SK-N-SH (cell line): ENCODE measurements around the gene DHX35. TPM values are rescaled to one million over a fixed set of nuclear protein-coding genes. Genes with fewer than 3 reads are reported as not detected.
"Not testable (repeated sequence)": the region's sequence is repeated elsewhere in the genome, so short reads cannot be mapped to it uniquely, and the experiment has no call there.

ENCODE experiments used
- CTCF ChIA-PET: fragments of 300-600, 350-600 bp; formaldehyde crosslinking; extraction: SDS; loops from one replicate; lab custom pipeline; 2021; lab: Yijun Ruan, JAX
- POLR2A ChIA-PET: fragments of 350-600 bp; sonication (Branson Sonifier 250); formaldehyde crosslinking; extraction: SDS; loops from one replicate; lab custom pipeline; 2020; ENCODE audit warnings: antibody characterized with exemption, inconsistent platforms; lab: Yijun Ruan, JAX
- DNase-seq: peaks from one replicate; pipeline ENCODE4 v3.0.0; 2012
- H2AFZ ChIP-seq: fragments of 200-600 bp; sonication (generic); 2 replicates; pipeline ENCODE4 v1.8.1; 2016; ENCODE audit warnings: antibody characterized with exemption, mild to moderate bottlenecking, low read depth
- H3F3A ChIP-seq: fragments of 200-600 bp; sonication (generic); replicated peaks from 2 replicates; pipeline ENCODE3; 2016; ENCODE audit warnings: antibody characterized with exemption, mild to moderate bottlenecking; ENCODE audit not compliant: insufficient read depth
- H3K27ac ChIP-seq, 2 experiments: fragments of 200-500 bp in 1 of 2; fragments of 200-600 bp in 1 of 2; sonication (Bioruptor generic) in 1 of 2; sonication (generic), shearing (Covaris generic) in 1 of 2; 2 replicates each; pipeline versions ENCODE4 v1.5.1 to v1.6.1; 2014 to 2016; ENCODE audit warnings: low read depth in 2 of 2, inconsistent platforms in 1 of 2, low read length in 1 of 2, mild to moderate bottlenecking in 1 of 2, mixed read lengths in 1 of 2
- H3K27me3 ChIP-seq: fragments of 200-600 bp; sonication (generic), shearing (Covaris generic); 2 replicates; pipeline ENCODE4 v1.6.1; 2016; ENCODE audit warnings: mixed run types; ENCODE audit not compliant: insufficient read depth
- H3K36me3 ChIP-seq, 2 experiments: fragments of 200-500 bp in 1 of 2; fragments of 200-600 bp in 1 of 2; sonication (Bioruptor generic) in 1 of 2; sonication (generic) in 1 of 2; replicated peaks in 1 of 2; 2 replicates each; pipeline versions ENCODE3 to v1.5.1; 2014 to 2016; ENCODE audit warnings: low read length in 1 of 2, mild to moderate bottlenecking in 1 of 2; ENCODE audit not compliant: insufficient read depth in 2 of 2, control insufficient read depth in 1 of 2
- H3K4me1 ChIP-seq, 2 experiments: fragments of 200-500 bp in 1 of 2; fragments of 200-600 bp in 1 of 2; sonication (Bioruptor generic) in 1 of 2; sonication (generic), shearing (Covaris generic) in 1 of 2; 2 replicates each; pipeline versions ENCODE4 v1.5.1 to v1.6.1; 2014 to 2016; ENCODE audit warnings: low read depth in 1 of 2, low read length in 1 of 2, mixed run types in 1 of 2; ENCODE audit not compliant: insufficient read depth in 2 of 2, control insufficient read depth in 1 of 2
- H3K4me2 ChIP-seq: fragments of 200-600 bp; sonication (generic), shearing (Covaris generic); 2 replicates; pipeline ENCODE4 v1.6.1; 2017; ENCODE audit warnings: mixed run types
- H3K4me3 ChIP-seq, 2 experiments: fragments of 200-500 bp in 1 of 2; fragments of 200-600 bp in 1 of 2; sonication (Bioruptor generic) in 1 of 2; sonication (generic), shearing (Covaris generic) in 1 of 2; 2 replicates each; pipeline versions ENCODE4 v1.5.1 to v1.8.1; 2014 to 2016; ENCODE audit warnings: low read depth in 2 of 2, inconsistent platforms in 1 of 2, low read length in 1 of 2, mild to moderate bottlenecking in 1 of 2, mixed read lengths in 1 of 2, moderate library complexity in 1 of 2
- H3K79me2 ChIP-seq: fragments of 200-600 bp; sonication (generic); 2 replicates; pipeline ENCODE4 v1.8.1; 2017; ENCODE audit warnings: mild to moderate bottlenecking; ENCODE audit not compliant: insufficient read depth
- H3K9ac ChIP-seq: fragments of 200-600 bp; sonication (generic); 2 replicates; pipeline ENCODE4 v1.6.1; 2017; ENCODE audit warnings: mixed run types
- H3K9me2 ChIP-seq: fragments of 200-600 bp; sonication (generic); 2 replicates; pipeline ENCODE4 v1.6.1; 2017; ENCODE audit warnings: mixed run types
- H3K9me3 ChIP-seq: fragments of 200-600 bp; sonication (generic); 2 replicates; pipeline ENCODE4 v1.6.1; 2017; ENCODE audit warnings: mixed run types, mild to moderate bottlenecking, moderate library complexity
- H4K20me1 ChIP-seq: fragments of 200-600 bp; sonication (generic); 2 replicates; pipeline ENCODE4 v1.6.1; 2017; ENCODE audit warnings: mild to moderate bottlenecking, mixed run types; ENCODE audit not compliant: insufficient read depth
- ELF1 ChIP-seq: IDR thresholded peaks from 2 replicates; pipeline ENCODE4 v1.4.0; 2012
- GABPA ChIP-seq: IDR thresholded peaks from 2 replicates; pipeline ENCODE4 v1.4.0; 2012; ENCODE audit warnings: low read depth, mild to moderate bottlenecking
- MAX ChIP-seq: IDR thresholded peaks from 2 replicates; pipeline ENCODE4 v1.4.0; 2012; ENCODE audit warnings: low read depth
- NFIC ChIP-seq: IDR thresholded peaks from 2 replicates; pipeline ENCODE4 v1.4.0; 2012; ENCODE audit warnings: borderline replicate concordance
- RCOR1 ChIP-seq: fragments of 150-350 bp; IDR thresholded peaks from 2 replicates; pipeline ENCODE4 v1.6.1; 2017; ENCODE audit warnings: antibody characterized with exemption, low read length
- REST ChIP-seq: IDR thresholded peaks from 2 replicates; pipeline ENCODE4 v1.6.1; 2012; ENCODE audit warnings: mild to moderate bottlenecking, low read depth, low read length, moderate library complexity
- RFX5 ChIP-seq: IDR thresholded peaks from 2 replicates; pipeline ENCODE4 v1.6.1; 2012; ENCODE audit warnings: mild to moderate bottlenecking, improper control_type of control experiment, low read length
- SMC3 ChIP-seq: IDR thresholded peaks from 2 replicates; pipeline ENCODE4 v1.6.1; 2012; ENCODE audit warnings: low read depth, low read length, improper control_type of control experiment
- ZBTB33 ChIP-seq: IDR thresholded peaks from 2 replicates; pipeline ENCODE4 v1.4.0; 2012; ENCODE audit warnings: low read depth, borderline replicate concordance
- WGBS: methylation state at CpG from one replicate; pipeline ENCODE4 v1.1.6; 2017; ENCODE audit warnings: low lambda C conversion rate; 5-methylcytosine and 5-hydroxymethylcytosine counted together
- polyA plus RNA-seq, 3 experiments: library from polyadenylated mRNA; depleted of rRNA; stranded (reverse); fragments of >200 nt; gene quantifications; 2 replicates each; pipeline ENCODE4 v1.2.3, GENCODE V29; 2012

DHX35 gene
- polyA plus RNA-seq, 1 of the 3 experiments (the other 2 are of a cell fraction): 17.1 TPM

- Histone ChIP-seq H3K9me3 (no peaks in the 10 kb centered on the region), H3K9me2 (no peaks in the 10 kb centered on the region), H3K9ac (no peak overlapping the region), H4K20me1 (no peaks in the 10 kb centered on the region), H3K36me3 (peaks cover 44 to 71% of the 10 kb centered on the region in 2 experiments), H2AFZ (no peak overlapping the region), H3F3A (no peaks in the 10 kb centered on the region), H3K27me3 (no peaks in the 10 kb centered on the region), H3K27ac (no peak overlapping the region), H3K4me2 (no peak overlapping the region), H3K79me2 (no peaks in the 10 kb centered on the region), H3K4me1 (no peaks in the 10 kb centered on the region), H3K4me3 (no peak overlapping the region)
- CTCF ChIA-PET: interaction anchor here (1.2 kb wide), 1 partner anchor 89 kb away, joined by 3 read pairs; no protein-coding TSS in a partner anchor
- no peak for DNase-seq
- no peak for TF ChIP-seq ELF1
- TF ChIP-seq MAX: no peak
- no peak for TF ChIP-seq RCOR1
- TF ChIP-seq GABPA: no peak
- POLR2A ChIA-PET: interaction anchor here (1.1 kb wide), 1 partner anchor 30 kb away, joined by 3 read pairs; the partner anchor contains the start of gene DHX35
- WGBS: 91% methylated on average over 5 of the region's 5 CpGs
Measured at GRCh38 chr20:38991814-38992704, 29.9 kb downstream of the DHX35 start.

GRCh38 chr20:38995536-38996044, 33.4 kb downstream of the DHX35 start:
- ChIA-PET POLR2A (no interaction called here), CTCF (interaction anchor here (1.6 kb wide), 2 partner anchors 10 to 53 kb away, joined by 3 to 4 read pairs; no protein-coding TSS in a partner anchor)
- Histone ChIP-seq H3F3A (no peaks in the 10 kb centered on the region), H4K20me1 (no peaks in the 10 kb centered on the region), H3K36me3 (peaks cover 42 to 54% of the 10 kb centered on the region in 2 experiments), H3K27ac (no peak overlapping the region), H3K27me3 (no peaks in the 10 kb centered on the region), H3K4me1 (no peaks in the 10 kb centered on the region), H3K9me3 (no peaks in the 10 kb centered on the region), H3K4me3 (no peak overlapping the region), H3K79me2 (no peaks in the 10 kb centered on the region), H3K9ac (no peak overlapping the region), H3K9me2 (no peaks in the 10 kb centered on the region), H3K4me2 (no peak overlapping the region), H2AFZ (no peak overlapping the region)
- TF ChIP-seq SMC3 (no peak), NFIC (no peak), ZBTB33 (no peak), REST (no peak), RFX5 (no peak)
- no peak for DNase-seq
- WGBS: 97% methylated on average over 3 of the region's 3 CpGs

- H3F3A ChIP-seq, H3K9me3 ChIP-seq, POLR2A ChIA-PET: not testable (repeated sequence)
Measured at GRCh38 chr20:38996866-38997265, 34.7 kb downstream of the DHX35 start.

More at GRCh38 chr20:38996866-38997265, 34.7 kb downstream of the DHX35 start:
- H3K79me2 ChIP-seq, H3K9me2 ChIP-seq, H3K4me3 ChIP-seq, H3K4me1 ChIP-seq, H4K20me1 ChIP-seq, H3K4me2 ChIP-seq, H3K27me3 ChIP-seq, H2AFZ ChIP-seq, H3K27ac ChIP-seq, DNase-seq, H3K9ac ChIP-seq: not testable (repeated sequence)
- 95% methylated on average over 1 of the region's 1 CpG for WGBS
- CTCF ChIA-PET: interaction anchor here (0.6 kb wide), 1 partner anchor 337 kb away, joined by 3 read pairs; no protein-coding TSS in a partner anchor
- H3K36me3 ChIP-seq: peaks cover 43 to 59% of the 10 kb centered on the region in 2 experiments
